NCI-H146 treated with DMSO at 0.1 percent for 48 hours (cell line): Measurements from ENCODE around the gene ABHD1.
A peak's percentile ranks its signal among the peaks of the same experiment; 100 is the strongest.

Experiments
- DNase-seq: peaks from one replicate; lab custom pipeline; 2025; ENCODE audit not compliant: unreplicated experiment; lab: John Stamatoyannopoulos, UW

ABHD1 gene

DNA sequence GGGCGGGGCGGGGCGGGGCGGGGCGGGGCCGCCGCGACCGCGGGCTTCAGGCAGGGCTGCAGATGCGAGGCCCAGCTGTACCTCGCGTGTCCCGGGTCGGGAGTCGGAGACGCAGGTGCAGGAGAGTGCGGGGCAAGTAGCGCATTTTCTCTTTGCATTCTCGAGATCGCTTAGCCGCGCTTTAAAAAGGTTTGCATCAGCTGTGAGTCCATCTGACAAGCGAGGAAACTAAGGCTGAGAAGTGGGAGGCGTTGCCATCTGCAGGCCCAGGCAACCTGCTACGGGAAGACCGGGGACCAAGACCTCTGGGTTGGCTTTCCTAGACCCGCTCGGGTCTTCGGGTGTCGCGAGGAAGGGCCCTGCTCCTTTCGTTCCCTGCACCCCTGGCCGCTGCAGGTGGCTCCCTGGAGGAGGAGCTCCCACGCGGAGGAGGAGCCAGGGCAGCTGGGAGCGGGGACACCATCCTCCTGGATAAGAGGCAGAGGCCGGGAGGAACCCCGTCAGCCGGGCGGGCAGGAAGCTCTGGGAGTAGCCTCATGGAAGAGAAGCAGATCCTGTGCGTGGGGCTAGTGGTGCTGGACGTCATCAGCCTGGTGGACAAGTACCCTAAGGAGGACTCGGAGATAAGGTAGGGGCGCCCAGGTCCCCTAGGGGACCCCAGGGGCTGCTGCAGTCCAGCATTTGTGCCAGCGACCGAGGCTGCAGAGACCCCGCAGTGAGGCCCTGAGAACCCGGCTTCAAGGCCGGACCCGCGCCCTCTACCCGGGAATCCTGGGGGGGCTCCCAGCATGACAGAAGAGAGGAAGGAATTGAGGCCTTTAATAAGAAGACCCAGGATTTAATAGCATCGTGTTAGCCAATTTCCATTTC is 36.7 kb upstream of the ABHD1 start, which contains the start of gene KHK:
Gene KHK, plus strand, starts transcription at position 49 of the 870 bp plus-strand sequence. Its CDS starts 488 bp downstream, at position 537.
- peak; percentile 49 for DNase-seq

DNA sequence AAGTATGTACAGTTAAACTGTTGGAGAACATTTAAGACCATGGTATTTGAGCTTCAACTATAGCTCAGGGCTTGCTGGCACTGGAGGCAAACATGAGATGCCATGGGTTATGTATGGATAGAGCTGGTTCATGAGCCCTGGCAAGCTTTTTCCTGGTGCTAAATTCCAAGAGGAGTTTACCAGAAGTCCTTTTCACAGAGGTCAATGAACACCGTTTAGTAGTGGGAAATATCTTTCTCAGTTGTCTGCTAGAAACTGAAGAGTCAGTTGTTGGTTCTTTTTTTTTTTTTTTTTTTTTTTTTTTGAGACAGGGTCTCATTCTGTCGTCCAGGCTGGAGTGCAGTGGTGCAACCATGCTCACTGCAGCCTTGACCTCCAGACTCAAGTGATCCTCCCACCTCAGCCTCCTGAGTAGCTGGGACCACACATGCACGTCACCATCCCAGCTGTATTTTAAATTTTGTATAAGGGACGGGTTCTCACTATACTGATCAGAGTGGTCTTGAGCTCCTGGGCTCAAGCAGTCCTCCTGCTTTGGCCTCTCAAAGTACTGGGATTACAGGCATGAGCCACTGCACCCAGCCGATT is 35.7 kb upstream of the ABHD1 start:
- no peak for DNase-seq

DNA sequence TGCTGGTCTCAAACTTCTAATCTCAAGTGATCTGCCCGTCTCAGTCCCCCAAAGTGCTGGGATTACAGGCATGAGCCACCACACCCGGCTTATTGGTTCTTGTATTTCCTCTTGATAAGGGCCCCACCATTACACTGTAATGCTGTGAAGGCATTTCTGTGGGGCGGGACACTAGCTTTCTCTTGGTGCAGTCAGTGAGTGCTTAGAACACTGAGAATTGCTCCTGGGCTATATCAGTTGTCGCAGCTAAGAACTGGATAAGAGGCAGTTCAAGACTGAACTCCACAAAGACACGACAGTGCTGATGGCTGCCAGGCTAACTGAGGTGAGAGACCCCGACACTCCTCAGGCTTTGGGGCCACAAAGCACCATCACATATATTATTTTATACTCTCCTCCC is 35.0 kb upstream of the ABHD1 start:
- no peak for DNase-seq

DNA sequence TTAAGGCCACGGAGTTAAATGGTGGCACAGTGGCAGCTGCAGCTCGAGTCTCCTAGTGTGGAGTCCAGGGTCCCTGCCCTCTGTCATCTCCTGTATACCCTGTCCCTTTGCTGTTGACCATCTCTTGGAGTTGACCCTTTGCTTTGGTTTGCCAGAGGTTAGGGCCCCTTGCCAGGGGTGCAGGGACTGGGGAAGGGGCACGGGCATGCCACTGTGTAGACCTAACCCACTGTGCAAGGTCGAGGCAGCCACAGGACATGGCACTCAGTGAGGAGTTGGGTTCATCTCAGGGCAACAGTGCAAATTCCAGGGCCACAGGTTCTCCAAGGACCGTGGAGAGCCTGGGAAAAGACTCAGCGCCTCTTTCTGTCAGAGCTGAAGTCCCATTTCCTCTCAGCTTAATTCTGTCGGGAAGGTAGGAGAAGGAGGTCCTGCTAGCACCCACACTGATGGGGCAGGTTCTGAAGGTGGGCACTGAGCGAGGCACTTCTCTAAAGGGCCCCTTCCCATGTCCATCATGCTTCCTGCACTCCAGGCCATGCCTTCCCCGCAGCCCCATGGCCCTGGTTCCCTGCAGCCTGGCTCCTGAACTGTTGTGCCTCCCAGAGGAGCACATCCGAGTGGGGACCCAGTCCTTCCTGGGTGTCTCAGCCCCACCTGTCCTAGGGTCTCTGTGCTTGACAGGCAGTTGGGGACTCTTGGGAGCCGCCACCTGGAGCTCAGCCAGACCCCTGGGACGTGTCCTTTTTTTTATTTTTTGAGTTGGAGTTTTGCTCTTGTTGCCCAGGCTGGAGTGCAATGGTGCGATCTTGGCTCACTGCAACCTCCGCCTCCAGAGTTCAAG is 34.3 kb upstream of the ABHD1 start:
- no peak for DNase-seq

DNA sequence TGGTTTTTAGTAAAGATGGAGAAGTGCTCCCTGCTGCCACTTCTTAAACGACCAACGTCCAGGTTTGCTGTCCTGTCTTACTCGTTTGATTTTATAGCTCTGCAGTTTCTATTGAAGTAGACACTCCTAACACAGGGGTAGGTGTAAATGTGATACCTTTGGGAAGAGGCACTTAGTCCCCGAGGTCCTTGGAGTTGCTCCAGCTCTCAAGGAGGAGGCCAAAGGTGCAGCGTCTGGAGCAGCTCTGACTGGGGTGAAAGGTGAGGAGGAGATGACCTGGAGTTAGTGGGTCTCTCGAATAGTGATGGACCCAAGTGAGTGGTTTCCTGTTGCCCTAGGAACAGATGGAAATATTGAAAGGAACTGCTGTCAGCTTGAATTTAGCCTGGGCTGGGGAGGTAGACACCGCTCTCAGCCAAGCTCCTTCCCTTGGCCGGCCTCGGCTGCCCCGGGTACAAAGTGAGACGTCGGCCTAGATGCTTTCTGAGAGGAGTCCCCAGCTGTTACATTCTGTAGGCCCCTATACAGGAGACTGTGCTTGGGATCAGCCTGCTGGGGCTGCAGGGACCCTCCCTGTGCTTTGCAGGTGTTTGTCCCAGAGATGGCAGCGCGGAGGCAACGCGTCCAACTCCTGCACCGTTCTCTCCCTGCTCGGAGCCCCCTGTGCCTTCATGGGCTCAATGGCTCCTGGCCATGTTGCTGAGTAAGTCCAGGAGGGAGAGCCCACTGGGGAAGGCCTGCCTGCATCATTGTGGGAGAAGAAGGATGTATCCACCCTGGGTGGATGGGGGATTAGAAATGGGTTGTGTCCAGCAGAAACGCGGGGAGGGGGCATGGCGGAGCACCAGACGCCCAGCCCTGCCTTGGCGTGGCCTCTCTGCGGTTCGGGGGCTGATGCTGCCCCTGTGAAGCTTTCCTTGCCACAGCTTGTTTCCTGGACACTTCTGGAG is 31.6 kb upstream of the ABHD1 start:
- no peak for DNase-seq

DNA sequence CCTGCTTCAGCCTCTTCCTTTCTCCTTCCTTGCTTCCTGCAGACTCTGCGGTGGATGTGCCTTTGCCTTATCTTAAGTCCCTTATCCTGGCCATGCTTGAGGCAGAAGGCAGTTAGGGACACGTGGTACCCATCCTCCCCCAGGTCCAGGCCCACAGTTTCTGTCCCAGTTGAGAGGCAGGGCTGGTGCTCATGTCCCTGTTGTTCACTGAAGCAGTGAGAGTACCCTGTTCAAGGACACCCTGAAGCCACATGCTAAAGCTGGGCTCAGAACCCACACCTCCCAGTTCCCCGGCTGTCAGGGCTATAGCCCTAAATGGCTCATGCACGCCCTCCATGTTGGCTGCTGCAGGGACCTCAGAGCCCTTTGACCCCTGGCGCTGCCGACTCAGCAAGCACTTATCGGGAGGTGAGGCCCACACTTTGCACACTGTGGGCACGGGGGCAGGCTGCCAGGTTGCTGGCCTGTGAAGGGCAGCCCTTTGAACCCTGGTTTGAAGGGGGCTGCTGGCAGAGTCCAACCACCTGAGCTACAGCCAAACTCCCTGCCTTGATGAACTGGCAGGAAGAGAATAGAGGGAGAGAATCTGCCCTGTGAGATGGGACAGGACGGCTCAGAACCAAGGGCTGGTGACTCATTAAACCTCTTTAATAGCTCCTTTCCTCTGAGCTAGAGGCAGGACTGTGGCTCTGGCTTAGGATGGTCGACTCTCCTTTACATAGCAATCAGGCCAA is 30.8 kb upstream of the ABHD1 start:
- DNase-seq, result no peak

DNA sequence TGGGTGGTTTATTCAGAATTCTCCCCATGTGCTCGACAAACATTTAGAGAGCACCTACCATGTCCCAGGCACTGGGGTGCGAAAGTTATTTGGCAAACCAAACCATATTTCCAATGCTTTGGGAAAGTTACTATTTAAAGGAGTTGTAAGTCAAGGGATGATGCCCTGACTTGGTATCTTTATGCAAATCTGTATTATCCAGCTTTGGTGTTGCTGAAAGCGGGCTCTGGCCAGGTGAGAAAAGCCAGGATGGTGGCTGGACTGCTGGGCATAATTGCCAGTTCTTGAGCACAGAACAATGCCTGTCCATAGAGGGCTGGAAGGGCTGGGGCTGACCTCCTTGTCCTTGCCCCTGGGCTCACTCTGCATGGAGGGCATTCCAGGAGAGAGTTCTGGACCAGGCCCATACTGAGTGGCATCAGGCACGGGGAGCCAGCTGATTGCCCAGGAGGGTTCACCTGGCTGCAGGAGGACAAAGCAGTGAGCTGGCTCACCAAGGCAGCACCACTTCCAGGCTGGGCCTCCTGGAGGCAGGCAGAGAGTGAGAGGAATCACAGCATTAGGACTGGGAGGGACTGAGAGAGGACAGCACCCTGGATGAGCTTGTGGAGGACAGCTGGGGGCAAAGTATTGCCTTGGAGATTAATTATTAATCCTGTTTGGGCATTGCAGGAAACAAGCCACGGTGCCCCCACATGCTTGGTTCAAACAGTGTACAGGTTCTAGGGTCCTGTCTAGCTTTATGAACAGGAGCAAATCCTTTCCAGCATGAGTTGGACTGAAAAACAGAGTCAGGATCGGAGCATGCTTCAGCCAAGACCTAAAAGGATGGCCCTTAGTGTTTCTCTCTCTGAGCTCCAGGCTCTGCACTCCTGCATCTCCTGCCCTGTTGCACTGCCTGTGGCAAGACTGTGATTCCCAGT is 29.9 kb upstream of the ABHD1 start:
- DNase-seq, result no peak

DNA sequence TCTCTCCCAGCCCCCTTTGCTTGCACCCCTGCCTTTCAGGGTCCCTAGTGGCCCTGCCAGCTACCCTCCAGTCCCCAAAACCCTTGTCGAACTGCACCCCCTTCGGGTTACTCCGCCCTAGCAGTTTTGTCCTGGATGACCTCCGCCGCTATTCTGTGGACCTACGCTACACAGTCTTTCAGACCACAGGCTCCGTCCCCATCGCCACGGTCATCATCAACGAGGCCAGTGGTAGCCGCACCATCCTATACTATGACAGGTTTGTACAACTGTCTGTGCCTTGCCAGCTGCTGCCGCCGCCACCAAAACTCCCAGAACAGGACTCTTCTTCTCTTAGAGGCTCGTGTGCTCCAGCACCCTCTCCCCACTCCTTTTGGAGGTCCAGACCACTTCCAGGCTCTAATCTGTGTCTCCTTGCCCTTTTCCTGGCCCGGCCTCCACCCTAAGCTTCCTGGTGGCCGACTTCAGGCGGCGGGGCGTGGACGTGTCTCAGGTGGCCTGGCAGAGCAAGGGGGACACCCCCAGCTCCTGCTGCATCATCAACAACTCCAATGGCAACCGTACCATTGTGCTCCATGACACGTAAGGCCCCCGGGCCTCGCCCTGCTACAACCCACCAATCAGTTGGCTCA is 29.1 kb upstream of the ABHD1 start:
- no peak for DNase-seq

DNA sequence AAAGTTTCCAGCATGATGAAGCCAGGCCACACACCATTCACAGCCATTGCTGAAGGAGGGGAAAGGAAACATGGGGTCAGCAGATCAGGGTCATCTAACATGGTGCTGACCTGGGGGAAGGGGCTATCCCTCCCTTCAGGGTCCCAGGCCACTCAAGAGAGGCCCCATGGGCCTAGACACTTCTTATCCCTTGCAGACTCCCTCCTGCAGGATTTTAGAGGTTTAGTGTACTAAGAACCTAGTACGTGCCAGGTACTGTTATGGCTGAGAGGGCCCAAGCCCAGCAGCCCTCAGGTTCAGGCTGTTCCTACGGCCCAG is 28.2 kb upstream of the ABHD1 start:
- no peak for DNase-seq

DNA sequence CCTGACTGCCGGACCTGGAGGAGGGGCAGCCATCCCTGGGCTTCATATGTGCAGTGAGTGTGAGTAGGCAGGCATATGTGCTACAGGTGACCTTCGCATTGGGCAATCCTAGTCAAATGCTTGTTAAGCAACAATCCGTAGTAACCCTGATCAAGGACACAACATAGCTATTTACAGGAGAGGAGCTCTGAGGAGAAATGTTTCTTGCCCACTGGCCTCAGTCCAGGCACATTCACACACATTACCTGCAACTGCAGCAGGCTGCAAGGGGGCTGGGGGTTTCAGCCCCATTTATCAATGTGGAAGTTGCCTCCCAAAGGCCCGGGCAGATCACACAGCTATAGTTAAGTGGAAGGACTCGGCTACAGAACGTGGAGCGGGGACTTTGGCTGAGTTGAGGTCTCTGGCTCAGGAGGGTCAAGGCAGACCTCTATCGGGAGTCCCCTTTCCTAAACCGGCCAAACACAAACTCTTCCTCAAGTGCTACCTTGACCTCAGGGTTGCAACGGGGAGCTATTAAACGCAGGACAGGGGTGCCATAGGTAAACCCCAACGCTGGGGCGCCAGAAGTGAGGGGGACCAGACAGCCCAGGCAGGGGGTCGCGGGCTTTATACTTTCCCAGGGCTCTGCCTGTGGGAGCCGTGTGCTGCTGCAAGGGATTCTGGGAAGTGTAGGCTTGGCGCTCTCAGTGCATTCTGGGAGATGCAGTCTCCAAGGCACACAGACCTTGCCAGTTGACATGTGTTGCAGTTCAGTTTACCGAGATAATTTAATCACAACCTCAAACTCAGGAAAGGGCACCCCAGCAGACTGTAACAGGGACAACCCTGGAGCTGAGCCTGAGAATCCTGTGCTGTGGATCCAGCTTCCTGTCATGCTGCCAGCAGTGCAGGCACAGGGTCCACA is 27.6 kb upstream of the ABHD1 start:
- no peak for DNase-seq

DNA sequence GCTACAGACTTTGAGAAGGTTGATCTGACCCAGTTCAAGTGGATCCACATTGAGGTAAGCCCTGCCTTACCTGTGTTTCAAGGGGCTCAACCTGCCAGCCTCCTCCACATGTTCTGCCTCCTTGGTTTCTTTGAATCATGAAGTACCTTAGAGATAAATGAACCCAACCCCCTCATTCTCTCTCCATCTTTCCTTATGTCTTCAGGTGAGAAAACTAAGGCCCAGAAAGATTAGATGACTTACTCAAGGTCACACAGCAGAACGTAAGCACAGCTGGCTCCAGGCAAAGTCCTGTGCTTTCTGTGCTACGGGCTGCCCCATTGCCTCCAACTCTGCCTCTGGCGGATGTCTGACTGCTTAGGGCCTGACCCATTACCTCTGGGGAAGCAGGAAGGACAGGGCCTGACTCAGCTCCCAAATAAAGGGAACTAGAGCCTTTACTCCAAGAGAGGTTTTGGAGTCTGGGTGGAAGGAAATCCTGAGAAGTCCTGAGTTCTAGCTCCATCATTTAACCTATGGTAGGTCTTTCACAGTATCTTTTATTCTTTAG is 26.8 kb upstream of the ABHD1 start:
- DNase-seq, result no peak

DNA sequence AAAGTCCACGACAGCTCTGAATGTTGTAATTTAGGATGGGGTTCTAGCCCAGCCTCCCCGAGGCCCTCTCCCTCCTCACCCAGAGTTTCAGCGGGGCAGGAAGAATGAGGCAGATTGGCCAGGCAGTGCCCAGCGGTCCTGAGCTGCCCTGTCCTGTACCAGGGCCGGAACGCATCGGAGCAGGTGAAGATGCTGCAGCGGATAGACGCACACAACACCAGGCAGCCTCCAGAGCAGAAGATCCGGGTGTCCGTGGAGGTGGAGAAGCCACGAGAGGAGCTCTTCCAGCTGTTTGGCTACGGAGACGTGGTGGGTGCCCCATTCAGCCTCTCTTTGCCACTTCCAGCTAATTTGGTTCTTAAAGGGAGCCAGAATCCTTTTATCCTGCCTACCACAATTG is 26.3 kb upstream of the ABHD1 start:
- no peak for DNase-seq

DNA sequence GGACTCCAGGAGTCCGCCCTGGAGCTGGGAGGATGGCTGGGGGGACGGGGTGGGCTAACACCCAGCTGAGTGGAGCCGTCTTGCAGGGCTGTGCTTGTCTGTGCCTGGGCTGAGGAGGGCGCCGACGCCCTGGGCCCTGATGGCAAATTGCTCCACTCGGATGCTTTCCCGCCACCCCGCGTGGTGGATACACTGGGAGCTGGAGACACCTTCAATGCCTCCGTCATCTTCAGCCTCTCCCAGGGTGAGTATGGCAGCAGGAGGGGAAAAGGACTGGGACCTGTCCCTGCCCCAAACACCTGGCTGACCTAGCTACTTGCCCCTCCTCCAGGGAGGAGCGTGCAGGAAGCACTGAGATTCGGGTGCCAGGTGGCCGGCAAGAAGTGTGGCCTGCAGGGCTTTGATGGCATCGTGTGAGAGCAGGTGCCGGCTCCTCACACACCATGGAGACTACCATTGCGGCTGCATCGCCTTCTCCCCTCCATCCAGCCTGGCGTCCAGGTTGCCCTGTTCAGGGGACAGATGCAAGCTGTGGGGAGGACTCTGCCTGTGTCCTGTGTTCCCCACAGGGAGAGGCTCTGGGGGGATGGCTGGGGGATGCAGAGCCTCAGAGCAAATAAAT is 24.2 kb upstream of the ABHD1 start:
- DNase-seq, result no peak

DNA sequence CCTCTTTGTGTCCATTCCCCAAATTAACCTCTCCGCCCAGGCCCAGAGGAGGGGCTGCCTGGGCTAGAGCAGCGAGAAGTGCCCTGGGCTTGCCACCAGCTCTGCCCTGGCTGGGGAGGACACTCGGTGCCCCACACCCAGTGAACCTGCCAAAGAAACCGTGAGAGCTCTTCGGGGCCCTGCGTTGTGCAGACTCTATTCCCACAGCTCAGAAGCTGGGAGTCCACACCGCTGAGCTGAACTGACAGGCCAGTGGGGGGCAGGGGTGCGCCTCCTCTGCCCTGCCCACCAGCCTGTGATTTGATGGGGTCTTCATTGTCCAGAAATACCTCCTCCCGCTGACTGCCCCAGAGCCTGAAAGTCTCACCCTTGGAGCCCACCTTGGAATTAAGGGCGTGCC is 23.6 kb upstream of the ABHD1 start:
- no peak for DNase-seq

DNA sequence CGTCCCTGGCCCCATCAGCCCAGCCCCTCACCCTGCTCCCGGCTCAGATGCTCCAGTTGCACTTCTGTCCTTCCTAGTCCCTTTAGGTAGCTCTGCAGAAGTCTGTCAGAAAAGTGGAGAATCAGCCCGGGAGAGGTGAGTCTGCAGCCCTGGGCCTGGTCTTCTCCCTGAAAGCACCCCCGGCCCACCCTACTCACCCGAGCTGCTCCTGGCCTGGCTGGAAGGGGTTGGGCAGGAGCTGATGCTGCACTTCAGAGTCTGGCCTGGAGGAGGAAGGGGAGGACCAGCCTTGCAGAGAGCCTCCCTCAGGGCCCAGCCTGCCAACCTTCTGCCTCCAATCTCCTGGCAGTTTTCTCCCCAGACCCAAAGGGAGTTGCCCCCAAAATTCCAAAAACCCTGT is 21.3 kb upstream of the ABHD1 start:
- DNase-seq, result no peak

DNA sequence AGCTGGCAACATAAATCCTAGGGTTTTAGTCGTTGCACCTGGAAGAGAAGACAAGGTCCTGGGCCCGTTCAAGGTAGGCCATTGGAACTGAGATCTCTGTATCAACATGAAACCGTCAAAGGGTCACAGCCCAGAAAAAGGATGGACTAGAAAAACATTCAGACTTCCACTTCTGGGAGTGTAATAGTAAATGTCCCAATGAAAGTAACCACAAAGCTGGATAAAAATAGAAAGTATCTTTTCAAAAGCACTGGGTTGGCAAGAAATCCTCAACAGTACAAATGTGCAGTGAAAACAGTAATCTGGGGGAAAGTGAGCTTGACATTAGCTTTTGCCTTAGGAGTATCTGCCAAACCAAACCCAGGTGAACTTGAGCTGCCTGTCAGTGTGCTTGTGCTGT is 17.6 kb upstream of the ABHD1 start:
- no peak for DNase-seq

DNA sequence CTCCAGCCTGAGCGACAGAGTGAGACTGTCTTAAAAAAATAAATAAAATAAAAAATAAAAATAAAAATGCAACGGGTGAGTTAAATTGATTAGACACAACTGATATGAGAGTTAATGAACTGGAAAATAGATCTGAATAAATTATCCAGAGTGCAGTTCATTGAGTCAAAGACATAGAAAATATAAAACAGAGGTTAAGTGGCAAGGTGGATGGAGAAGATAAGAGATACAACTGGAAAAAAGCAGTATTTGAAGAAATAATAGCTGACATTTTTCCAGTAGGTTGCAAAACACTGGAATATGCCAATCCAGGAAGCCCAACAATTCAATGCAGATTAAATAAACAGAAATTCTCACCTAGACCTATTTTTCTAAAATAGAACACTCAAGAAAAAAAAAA is 15.4 kb upstream of the ABHD1 start:
- no peak for DNase-seq
